ENCODE data around the gene PCDHA6.
"Not testable (repeated sequence)": the region's sequence is repeated elsewhere in the genome, so short reads cannot be mapped to it uniquely, and the experiment has no call there.

Gene PCDHA6

GRCh38 chr5:140868721-140869554 is 41.2 kb downstream of the PCDHA6 start, which contains the start of gene PCDHA11:
PCDHA11 (plus strand) TSS chr5:140868957; CDS start chr5:140869104, 147 bp downstream.
- no peak for DNase-seq

- no peak for DNase-seq
Measured at GRCh38 chr5:140869555-140869886, 41.8 kb downstream of the PCDHA6 start.

- no peak for DNase-seq
Measured at GRCh38 chr5:140870221-140871201, 42.8 kb downstream of the PCDHA6 start.

- DNase-seq = peak; percentile 58
Measured at GRCh38 chr5:140875085-140876065, 47.6 kb downstream of the PCDHA6 start, which contains the start of gene PCDHA12. PCDHA12 (plus strand) TSS chr5:140875308; CDS start chr5:140875473, 165 bp downstream.

- DNase-seq = not testable (repeated sequence)
Measured at GRCh38 chr5:140876541-140877261, 48.9 kb downstream of the PCDHA6 start.

- no peak for DNase-seq
Measured at GRCh38 chr5:140877262-140877581, 49.5 kb downstream of the PCDHA6 start.
